ENCODE results near the gene GCNT2. TPM values are rescaled to one million over a fixed set of nuclear protein-coding genes. Genes with fewer than 3 reads are reported as not detected.

Gene GCNT2
- total RNA-seq, 1 donor from 2014 or later: 21.2 TPM

DNA sequence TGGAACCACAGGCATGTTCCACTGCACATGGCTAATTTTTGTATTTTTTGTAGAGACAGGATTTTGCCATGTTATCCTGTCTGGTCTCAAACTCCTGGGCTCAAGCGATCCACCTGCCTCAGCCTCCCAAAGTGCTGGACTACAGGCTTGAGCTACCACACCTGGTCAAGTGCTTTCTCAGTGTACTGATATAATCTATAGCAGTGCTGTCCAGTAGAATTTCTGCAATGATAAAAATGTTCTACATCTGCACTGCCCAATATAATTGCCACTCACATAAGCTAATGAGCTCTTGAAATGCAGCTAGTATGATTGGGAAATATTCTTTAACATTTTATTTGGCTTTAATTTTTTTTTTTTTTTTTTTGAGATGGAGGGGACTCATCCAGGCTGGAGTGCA, 109.0 kb downstream of the GCNT2 start:
- TF ChIP-seq, protein P1, sequence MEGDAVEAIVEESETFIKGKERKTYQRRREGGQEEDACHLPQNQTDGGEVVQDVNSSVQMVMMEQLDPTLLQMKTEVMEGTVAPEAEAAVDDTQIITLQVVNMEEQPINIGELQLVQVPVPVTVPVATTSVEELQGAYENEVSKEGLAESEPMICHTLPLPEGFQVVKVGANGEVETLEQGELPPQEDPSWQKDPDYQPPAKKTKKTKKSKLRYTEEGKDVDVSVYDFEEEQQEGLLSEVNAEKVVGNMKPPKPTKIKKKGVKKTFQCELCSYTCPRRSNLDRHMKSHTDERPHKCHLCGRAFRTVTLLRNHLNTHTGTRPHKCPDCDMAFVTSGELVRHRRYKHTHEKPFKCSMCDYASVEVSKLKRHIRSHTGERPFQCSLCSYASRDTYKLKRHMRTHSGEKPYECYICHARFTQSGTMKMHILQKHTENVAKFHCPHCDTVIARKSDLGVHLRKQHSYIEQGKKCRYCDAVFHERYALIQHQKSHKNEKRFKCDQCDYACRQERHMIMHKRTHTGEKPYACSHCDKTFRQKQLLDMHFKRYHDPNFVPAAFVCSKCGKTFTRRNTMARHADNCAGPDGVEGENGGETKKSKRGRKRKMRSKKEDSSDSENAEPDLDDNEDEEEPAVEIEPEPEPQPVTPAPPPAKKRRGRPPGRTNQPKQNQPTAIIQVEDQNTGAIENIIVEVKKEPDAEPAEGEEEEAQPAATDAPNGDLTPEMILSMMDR (conservative IDR thresholded peaks at IDR 0.05): no peak
- DNase-seq (ENCODE audit: extremely low spot score, unreplicated experiment): no peak
- no peak overlapping the region for H3K4me3 Mint-ChIP-seq
- peaks cover 6% of the 10 kb centered on the region for H3K4me1 Mint-ChIP-seq (ENCODE audit: unreplicated experiment)
- H3K9me3 Mint-ChIP-seq: no peaks in the 10 kb centered on the region
- H3K36me3 Mint-ChIP-seq: no peaks in the 10 kb centered on the region
- H3K27ac Mint-ChIP-seq: no peak overlapping the region
- H3K27me3 Mint-ChIP-seq: no peaks in the 10 kb centered on the region

DNA sequence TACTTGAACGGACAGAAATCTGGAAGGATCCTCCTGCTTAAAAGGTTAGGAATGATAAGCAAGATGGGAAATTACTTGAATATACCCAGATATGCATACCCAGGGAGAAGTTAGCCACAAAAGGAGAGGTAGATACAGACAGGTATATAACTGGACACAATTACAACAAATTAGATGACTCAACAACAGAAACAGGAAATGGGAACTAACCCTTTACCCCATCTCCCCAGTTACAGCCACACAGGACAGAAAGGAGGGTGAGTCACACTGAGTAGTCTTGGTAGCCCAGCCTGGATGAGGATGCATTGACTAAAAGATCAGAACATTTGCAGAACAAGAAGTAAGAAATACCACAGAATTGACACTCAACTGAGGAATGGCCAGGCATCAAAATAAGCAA, 112.1 kb downstream of the GCNT2 start:
- DNase-seq (ENCODE audit: extremely low spot score, unreplicated experiment): no peak
- Mint-ChIP-seq H3K9me3 (no peaks in the 10 kb centered on the region), H3K36me3 (no peaks in the 10 kb centered on the region), H3K27ac (no peak overlapping the region), H3K4me1 (ENCODE audit: unreplicated experiment) (no peaks in the 10 kb centered on the region), H3K4me3 (no peak overlapping the region), H3K27me3 (no peaks in the 10 kb centered on the region)
- TF ChIP-seq, protein P1 (conservative IDR thresholded peaks at IDR 0.05): no peak

DNA sequence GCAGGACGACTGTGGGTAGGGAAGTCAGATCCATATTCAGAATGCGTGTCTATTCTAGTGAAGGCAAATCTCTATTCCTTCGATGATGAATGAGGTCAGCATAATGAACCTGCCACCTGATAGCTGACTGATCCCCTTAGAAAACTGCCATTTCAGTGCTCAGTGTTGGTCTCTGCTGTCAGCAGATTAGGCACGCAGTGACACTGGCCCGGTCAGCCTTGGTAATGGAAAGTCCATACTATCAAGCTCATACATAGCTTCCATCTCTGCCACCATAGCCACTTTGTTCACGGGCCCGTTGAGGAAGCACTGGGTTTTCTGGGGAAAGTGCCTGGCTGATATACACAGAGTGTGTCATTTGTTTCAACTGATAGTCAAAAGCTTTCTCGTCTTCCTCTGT, 119.3 kb downstream of the GCNT2 start:
- H3K27ac Mint-ChIP-seq: no peak overlapping the region
- peaks cover 3% of the 10 kb centered on the region for H3K36me3 Mint-ChIP-seq
- DNase-seq (ENCODE audit: extremely low spot score, unreplicated experiment): no peak
- no peaks in the 10 kb centered on the region for H3K27me3 Mint-ChIP-seq
- TF ChIP-seq, protein P1 (conservative IDR thresholded peaks at IDR 0.05): no peak
- peaks cover 6% of the 10 kb centered on the region for H3K4me1 Mint-ChIP-seq (ENCODE audit: unreplicated experiment)
- no peak overlapping the region for H3K4me3 Mint-ChIP-seq
- H3K9me3 Mint-ChIP-seq: no peaks in the 10 kb centered on the region

DNA sequence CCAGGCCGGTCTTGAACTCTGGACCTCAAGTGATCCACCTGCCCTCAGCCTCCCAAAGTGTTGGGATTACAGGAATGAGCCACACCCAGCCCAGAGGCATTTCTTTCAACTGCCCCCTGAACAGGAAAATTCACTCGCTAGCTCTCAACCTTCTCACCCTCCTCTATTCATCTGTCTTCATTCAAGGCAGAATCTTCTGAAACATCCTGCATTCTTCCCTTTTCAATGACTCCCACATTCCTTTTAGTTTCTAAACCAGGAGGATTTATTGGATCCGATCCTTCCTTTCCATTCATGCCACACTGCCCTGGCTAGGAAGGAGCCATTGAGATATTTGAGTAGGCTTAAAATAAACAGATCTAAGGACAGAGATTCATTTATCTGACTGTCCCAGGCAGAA, 120.4 kb downstream of the GCNT2 start:
- Mint-ChIP-seq H3K4me1 (ENCODE audit: unreplicated experiment) (peaks cover 6% of the 10 kb centered on the region), H3K27me3 (no peaks in the 10 kb centered on the region), H3K4me3 (no peak overlapping the region), H3K27ac (no peak overlapping the region), H3K36me3 (peaks cover 3% of the 10 kb centered on the region), H3K9me3 (no peaks in the 10 kb centered on the region)
- TF ChIP-seq, protein P1 (conservative IDR thresholded peaks at IDR 0.05): no peak
- DNase-seq (ENCODE audit: extremely low spot score, unreplicated experiment): no peak

DNA sequence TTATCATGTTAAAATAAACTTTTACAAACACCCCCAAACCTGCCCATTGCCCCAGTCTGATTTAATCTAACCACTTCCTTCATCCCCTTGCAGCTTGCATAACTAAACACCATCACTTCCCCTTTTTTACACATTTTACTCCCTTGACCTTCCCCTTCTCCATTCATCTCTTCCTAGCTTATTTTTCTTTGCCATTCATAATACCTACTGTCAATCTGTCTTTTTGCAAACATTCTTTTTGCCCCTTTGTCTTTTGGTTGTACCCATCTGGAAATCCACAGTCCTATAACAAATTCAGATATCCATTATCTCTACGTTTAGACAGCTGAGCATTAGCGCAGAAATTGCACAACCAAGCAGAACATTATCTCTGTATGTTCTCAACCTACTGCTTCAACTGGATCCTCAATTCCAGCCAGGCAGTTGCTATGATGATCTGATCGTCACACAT, 122.1 kb downstream of the GCNT2 start:
- TF ChIP-seq, protein P1 (conservative IDR thresholded peaks at IDR 0.05): no peak
- Mint-ChIP-seq H3K36me3 (peaks cover 7% of the 10 kb centered on the region), H3K4me1 (ENCODE audit: unreplicated experiment) (peaks cover 6% of the 10 kb centered on the region), H3K4me3 (no peak overlapping the region), H3K27ac (no peak overlapping the region), H3K27me3 (no peaks in the 10 kb centered on the region), H3K9me3 (no peaks in the 10 kb centered on the region)
- no peak for DNase-seq (ENCODE audit: extremely low spot score, unreplicated experiment)

DNA sequence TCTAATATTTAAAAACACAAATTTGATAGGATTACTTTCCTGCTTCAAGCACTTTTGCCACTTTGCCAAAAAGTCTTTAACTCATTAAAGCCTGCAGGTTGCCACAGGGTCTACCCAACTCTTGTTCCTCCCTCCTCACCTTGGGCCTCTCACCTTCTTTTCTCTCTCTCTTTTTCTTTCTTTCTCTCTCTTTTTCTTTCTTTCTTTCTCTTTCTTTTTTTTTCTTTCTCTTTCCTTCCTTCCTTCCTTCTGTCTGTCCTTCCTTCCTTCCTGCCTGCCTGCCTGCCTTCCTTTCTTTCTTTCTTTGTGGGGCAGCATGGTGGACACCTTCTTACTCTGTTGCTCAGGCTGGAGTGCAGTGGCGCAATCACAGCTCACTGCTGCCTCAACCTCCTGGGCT, 123.1 kb downstream of the GCNT2 start:
- H3K27ac Mint-ChIP-seq: no peak overlapping the region
- H3K4me3 Mint-ChIP-seq: no peak overlapping the region
- H3K36me3 Mint-ChIP-seq: peaks cover 7% of the 10 kb centered on the region
- no peaks in the 10 kb centered on the region for H3K9me3 Mint-ChIP-seq
- no peaks in the 10 kb centered on the region for H3K27me3 Mint-ChIP-seq
- TF ChIP-seq, protein P1 (conservative IDR thresholded peaks at IDR 0.05): no peak
- DNase-seq (ENCODE audit: extremely low spot score, unreplicated experiment): no peak
- peaks cover 6% of the 10 kb centered on the region for H3K4me1 Mint-ChIP-seq (ENCODE audit: unreplicated experiment)

Measured in type B pancreatic cell (in vitro differentiated cells).